HG02759 (cell line): ENCODE results near the gene DSCAML1.

Experiments
- ATAC-seq: cut with Tn5 transposase; IDR thresholded peaks from one replicate; pipeline ENCODE4 v1.9.1; 2021; ENCODE audit warnings: mild to moderate bottlenecking, moderate library complexity; ENCODE audit not compliant: unreplicated experiment

Gene DSCAML1

DNA sequence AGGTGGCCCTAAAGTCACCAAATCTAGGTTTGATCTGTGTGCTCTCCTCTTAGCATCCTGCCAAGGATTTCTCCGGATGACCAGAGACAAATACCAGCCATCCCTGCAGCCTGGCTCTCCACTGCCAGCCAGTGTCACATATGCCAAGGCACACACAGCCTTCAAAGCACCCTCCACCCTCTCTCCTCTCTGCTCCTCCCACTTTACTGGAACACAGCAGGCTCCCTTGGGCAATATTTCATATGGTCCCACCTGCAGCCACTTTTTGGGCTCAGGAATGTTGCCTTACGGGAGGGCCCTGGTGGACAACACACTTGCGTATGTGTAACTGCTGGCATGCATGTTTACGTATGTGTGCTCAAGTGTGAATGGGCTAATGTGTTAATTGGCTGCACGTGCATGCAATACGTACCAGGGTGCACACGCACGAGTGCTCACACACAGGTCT is 285.5 kb downstream of the DSCAML1 start:
- ATAC-seq = no peak

DNA sequence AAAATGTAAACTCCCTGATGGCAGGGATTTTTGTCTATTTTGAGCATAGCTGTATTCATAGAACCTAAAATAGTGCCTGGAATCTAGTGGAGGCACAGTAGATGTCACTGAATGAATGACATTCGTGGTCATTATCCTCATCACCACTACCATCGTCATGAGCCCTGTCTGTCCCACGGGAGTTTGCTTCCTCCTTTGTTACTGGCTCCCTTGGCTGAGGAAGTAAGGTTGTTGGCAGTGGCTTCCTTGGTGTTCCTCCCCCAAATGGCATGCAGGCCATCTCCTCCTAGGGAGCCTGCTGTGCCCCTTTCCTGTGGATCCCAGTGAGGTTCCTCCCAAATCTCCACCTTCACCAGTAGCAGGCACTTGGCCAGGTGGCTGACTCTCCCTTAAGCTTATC is 286.4 kb downstream of the DSCAML1 start:
- no peak for ATAC-seq

GRCh38 chr11:117509543-117509942 is 287.5 kb downstream of the DSCAML1 start:
- no peak for ATAC-seq

GRCh38 chr11:117506971-117507370 is 290.0 kb downstream of the DSCAML1 start:
- no peak for ATAC-seq

GRCh38 chr11:117505285-117505970 is 291.6 kb downstream of the DSCAML1 start:
- ATAC-seq = no peak

- ATAC-seq = no peak
Measured at GRCh38 chr11:117502779-117503100, 294.3 kb downstream of the DSCAML1 start.

GRCh38 chr11:117502015-117502778 is 294.8 kb downstream of the DSCAML1 start:
- no peak for ATAC-seq

DNA sequence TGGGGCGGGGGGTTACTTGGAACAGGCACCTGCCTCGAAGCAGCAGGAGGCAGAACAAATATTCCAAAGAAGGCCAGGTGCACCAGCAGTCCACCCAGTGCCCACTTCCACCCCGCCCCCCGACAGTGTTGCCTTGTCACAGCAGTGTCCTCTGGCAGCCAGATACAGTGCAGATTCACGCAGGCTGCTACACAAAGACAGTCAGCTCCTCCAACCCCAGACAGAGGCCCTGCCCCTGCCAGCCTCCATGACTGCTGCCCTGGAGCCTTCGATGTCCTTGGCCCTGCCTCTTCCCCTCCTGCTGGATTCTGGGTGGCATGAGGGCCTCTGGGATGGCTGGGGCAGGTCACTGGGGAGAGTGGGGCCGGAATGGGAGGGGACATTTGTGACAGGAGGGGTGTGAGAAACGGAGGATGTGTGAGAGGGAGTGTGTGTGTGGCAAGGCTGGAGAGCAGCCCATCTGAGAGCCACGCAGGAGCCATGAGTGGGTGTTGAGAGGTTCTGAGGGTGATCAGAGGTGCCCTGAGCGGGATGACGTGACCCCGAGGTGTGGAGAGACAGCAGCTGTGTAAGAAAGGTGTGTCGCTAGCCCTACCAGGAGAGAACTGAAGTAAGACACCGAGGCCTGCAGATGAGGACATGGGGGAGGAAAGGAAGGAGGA is 295.6 kb downstream of the DSCAML1 start:
- no peak for ATAC-seq

GRCh38 chr11:117498791-117499190 is 298.2 kb downstream of the DSCAML1 start:
- no peak for ATAC-seq

DNA sequence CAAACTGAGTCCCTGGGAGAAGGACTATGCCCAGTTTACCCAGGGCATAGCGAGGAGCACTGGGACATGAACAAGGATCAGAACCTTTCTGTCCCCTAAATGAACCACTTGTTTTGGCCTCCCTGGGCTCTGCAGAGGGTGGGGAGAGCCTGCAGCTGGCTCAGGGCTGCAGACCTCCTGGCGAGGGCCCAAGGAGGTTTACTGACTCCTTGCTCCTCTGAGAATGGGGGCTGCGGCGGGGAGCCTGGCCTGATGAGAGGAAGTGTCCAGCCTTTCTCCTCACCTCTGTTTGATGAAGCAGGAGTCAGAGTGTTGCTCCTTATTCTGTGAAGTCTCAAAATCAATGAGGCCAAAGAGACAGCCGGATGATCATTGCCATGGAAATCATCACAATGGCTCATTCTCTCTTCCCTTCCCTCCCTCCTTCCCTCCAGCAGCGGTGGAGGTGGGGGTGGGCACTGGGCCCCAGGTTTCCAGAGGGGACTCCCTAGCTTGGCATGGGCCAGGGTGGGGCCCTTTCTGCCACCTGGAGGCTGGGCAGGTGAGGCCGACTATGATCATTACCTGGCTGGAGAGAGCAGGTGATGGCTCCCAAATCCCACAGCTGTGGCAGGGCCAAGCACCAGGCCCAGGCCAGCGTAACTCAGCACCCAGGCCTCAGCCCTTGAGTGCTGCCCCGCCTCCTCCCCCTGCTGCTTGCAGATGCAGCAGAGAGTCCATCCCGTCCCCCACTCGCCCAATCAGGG is 299.6 kb downstream of the DSCAML1 start:
- ATAC-seq = no peak

- ATAC-seq = no peak
Measured at GRCh38 chr11:117495357-117495756, 301.7 kb downstream of the DSCAML1 start.

- ATAC-seq = no peak
Measured at GRCh38 chr11:117492578-117493251, 304.3 kb downstream of the DSCAML1 start.

DNA sequence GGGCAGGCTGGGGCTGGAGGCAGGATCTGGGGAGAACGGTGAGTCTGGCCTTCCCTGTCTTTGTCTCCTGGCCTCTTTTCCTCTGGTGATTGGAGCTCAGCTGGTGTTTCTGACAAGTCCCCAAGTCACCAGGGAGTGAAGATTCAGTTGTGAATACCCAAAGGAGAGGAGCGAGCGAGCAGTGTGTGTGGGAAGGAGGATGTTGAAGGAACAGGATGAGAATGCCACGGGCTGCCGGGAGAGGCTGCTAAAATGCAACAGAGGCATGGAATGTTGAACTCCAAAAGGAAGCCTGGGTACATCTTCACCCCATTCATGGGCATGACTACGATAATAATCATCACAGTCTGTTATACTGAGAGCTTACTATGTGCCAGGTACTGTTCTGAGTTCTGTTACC is 306.1 kb downstream of the DSCAML1 start:
- no peak for ATAC-seq

- ATAC-seq = no peak
Measured at GRCh38 chr11:117489999-117490679, 306.9 kb downstream of the DSCAML1 start.

DNA sequence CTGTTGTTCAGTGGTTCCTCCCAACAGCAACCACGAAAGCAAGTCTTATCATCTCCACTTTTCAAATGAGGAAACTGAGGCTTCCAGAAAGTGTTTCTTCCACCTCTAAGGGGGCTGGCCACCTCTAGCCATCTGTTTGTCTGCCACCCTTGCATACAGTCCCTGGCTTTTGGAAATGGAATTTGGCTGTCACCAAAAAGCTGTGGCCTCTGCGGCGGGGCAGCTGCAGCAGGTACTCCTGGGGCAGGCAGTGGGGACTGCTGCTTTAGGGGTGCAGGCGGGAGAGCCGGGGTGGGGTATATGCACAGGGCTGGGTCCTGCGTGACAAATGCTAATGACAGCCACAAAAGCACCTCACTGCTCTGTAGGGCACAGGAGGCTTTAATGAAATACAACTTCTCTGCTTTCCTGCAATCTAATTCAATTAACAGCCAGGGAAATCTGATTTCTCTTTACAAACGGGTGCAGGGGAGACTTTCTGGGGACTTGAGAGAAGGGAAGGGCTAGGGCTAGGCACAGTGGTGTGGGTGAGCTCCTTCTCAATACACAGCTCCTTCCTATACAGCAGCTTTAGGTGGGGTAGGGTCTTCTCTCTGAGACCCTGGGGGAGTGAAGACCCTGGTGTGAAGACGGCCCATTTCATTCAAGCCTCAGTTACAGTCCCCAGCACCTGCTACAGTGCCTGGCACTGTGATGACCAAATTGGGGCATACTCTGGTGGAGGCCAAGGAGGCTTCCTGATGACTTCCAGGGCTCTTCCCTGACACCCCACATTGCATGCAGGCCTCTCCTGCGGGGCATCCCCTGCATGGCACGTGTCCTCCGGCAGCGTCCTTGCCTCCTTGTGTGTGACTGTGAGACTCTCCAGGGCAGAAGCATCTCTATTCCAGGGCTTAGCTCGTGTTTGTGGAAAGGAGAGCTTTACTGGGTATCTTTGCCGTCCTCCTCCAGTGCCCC is 307.7 kb downstream of the DSCAML1 start:
- no peak for ATAC-seq

DNA sequence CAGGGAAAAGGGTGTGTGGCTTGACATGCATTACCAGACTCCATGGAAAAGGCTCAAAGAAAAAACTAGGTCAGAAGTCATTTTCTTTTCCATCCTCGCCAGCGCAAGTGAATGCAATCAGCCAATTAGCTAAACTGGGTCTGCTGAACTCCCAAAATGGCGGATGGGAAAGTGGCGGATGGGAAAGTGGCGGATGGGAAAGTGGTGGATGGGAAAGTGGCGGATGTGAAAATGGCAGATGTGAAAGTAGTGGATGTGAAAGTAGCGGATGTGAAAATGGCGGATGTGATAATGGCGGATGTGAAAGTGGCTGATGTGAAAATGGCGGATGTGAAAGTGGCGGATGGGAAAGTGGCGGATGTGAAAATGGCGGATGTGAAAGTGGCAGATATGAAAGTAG is 311.0 kb downstream of the DSCAML1 start:
- no peak for ATAC-seq

DNA sequence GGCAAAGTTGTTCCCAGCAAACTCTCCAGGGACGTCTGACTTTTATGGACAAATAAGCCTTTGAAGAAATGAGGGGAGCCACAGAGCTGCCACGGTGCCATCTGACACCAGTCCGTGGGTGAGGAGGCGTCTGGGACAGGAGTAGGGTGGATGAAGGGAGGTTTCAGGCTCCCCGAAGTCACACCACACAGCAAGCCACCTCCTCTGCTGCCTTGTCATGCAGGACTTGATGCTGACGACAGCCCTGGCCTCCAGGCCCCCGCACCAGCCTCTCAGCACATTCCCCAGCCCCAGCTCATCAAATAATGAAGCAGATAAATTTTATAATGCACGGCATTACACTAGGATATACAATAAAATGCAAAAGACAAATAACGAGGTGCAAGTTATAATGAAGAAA is 312.9 kb downstream of the DSCAML1 start:
- ATAC-seq = no peak

- ATAC-seq = no peak
Measured at GRCh38 chr11:117483372-117483771, 313.6 kb downstream of the DSCAML1 start.

DNA sequence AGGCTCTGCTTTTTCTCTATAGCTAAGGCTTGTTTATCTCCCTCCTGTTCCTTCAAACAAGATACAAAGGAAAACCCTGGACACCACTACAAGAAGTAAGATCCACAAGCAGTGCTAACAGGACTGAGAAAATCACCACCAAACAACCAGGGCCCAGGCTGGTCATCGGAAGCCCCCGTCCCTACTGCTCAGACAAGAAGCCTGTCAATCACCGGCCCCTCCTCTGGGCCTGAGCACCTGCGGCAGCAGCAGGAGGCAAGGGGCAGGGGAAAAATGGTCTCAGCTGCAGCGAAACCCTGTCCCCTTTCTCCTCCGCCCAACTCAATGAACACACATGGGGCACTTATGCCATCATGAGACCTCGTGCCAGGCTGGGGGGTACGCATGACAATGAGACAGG is 314.1 kb downstream of the DSCAML1 start:
- ATAC-seq = no peak
